ENCODE measurements around the gene RAB31.

RAB31 gene

GRCh38 chr18:9831036-9831722, 123.1 kb downstream of the RAB31 start:
- DNase-seq (ENCODE audit: insufficient read length, low spot score) (no peak), FAIRE-seq (no peak)
- no peak for TF ChIP-seq CTCF (IDR thresholded peaks at IDR 0.05; ENCODE audit: insufficient read depth, missing control alignments)

GRCh38 chr18:9831723-9832199, 123.7 kb downstream of the RAB31 start:
- no peak for TF ChIP-seq CTCF (IDR thresholded peaks at IDR 0.05; ENCODE audit: insufficient read depth, missing control alignments)
- no peak for FAIRE-seq
- DNase-seq (ENCODE audit: insufficient read length, low spot score), result no peak

GRCh38 chr18:9832871-9833270, 124.8 kb downstream of the RAB31 start:
- DNase-seq (ENCODE audit: insufficient read length, low spot score), result no peak
- FAIRE-seq, result no peak

GRCh38 chr18:9834551-9834950, 126.5 kb downstream of the RAB31 start:
- FAIRE-seq (peak; percentile 88), DNase-seq (ENCODE audit: insufficient read length, low spot score) (peak; percentile 64)
- no peak for TF ChIP-seq CTCF (IDR thresholded peaks at IDR 0.05; ENCODE audit: insufficient read depth, missing control alignments)

More at GRCh38 chr18:9832871-9833270, 124.8 kb downstream of the RAB31 start:
- no peak for TF ChIP-seq CTCF (IDR thresholded peaks at IDR 0.05; ENCODE audit: insufficient read depth, missing control alignments)

GRCh38 chr18:9835113-9835755, 127.1 kb downstream of the RAB31 start:
- FAIRE-seq (no peak), DNase-seq (ENCODE audit: insufficient read length, low spot score) (no peak)
- TF ChIP-seq CTCF (IDR thresholded peaks at IDR 0.05; ENCODE audit: insufficient read depth, missing control alignments), result no peak

- no peak for DNase-seq (ENCODE audit: insufficient read length, low spot score)
- FAIRE-seq, result no peak
- TF ChIP-seq CTCF (IDR thresholded peaks at IDR 0.05; ENCODE audit: insufficient read depth, missing control alignments), result no peak
These were observed 127.7 kb downstream of the RAB31 start for GRCh38 chr18:9835825-9836224.
